Measurements from ENCODE around the gene GDF2.

Gene GDF2

GRCh38 chr10:47331491-47331890, 9.2 kb downstream of the GDF2 start:
- H3K79me2 ChIP-seq (ENCODE audit: insufficient read depth, low read length), result no peaks in the 10 kb centered on the region
- ATAC-seq (ENCODE audit: insufficient read depth, low read depth) (no peak), DNase-seq (no peak)
- H3K4me3 ChIP-seq (ENCODE audit: low read depth in 1 of 2, low read length in 2 of 2), result no peak overlapping the region
- H3K4me2 ChIP-seq (ENCODE audit: insufficient read depth, low read length), result no peak overlapping the region
- H3K9ac ChIP-seq (ENCODE audit: low read depth, low read length), result no peak overlapping the region
- H4K20me1 ChIP-seq (ENCODE audit: insufficient read depth, low read length), result peaks cover 5% of the 10 kb centered on the region; the same call in 1 of the 2 replicates
- H3K36me3 ChIP-seq (ENCODE audit: insufficient read depth, low read length), result no peaks in the 10 kb centered on the region
- H3K27ac ChIP-seq (ENCODE audit: low read length), result no peak overlapping the region
- TF ChIP-seq CTCF (IDR thresholded peaks at IDR 0.05; ENCODE audit: borderline replicate concordance, extremely low read depth, low read length, poor library complexity, severe bottlenecking) (no peak), EZH2 (IDR thresholded peaks at IDR 0.05; ENCODE audit: borderline replicate concordance, low read depth, low read length, severe bottlenecking) (no peak)
- H3K27me3 ChIP-seq (ENCODE audit: insufficient read depth, low read length, poor library complexity), result peaks cover 12% of the 10 kb centered on the region
- no peaks in the 10 kb centered on the region for H3K4me1 ChIP-seq (ENCODE audit: insufficient read depth, low read length)
- no peak overlapping the region for H2AFZ ChIP-seq (ENCODE audit: low read depth, low read length)
- no peaks in the 10 kb centered on the region for H3K9me3 ChIP-seq (ENCODE audit: insufficient read depth, low read length, severe bottlenecking)

- H3K79me2 ChIP-seq (ENCODE audit: insufficient read depth, low read length), result no peaks in the 10 kb centered on the region
- ATAC-seq (ENCODE audit: insufficient read depth, low read depth), result no peak
These were observed 9.7 kb downstream of the GDF2 start for GRCh38 chr10:47331954-47332353.

GRCh38 chr10:47332371-47332770, 10.1 kb downstream of the GDF2 start:
- Histone ChIP-seq H3K4me1 (ENCODE audit: insufficient read depth, low read length) (no peaks in the 10 kb centered on the region), H2AFZ (ENCODE audit: low read depth, low read length) (no peak overlapping the region), H3K4me2 (ENCODE audit: insufficient read depth, low read length) (no peak overlapping the region), H4K20me1 (ENCODE audit: insufficient read depth, low read length) (peaks cover 5% of the 10 kb centered on the region; the same call in 1 of the 2 replicates), H3K36me3 (ENCODE audit: insufficient read depth, low read length) (no peaks in the 10 kb centered on the region), H3K27ac (ENCODE audit: low read length) (no peak overlapping the region), H3K9ac (ENCODE audit: low read depth, low read length) (no peak overlapping the region), H3K4me3 (ENCODE audit: low read depth in 1 of 2, low read length in 2 of 2) (no peak overlapping the region), H3K79me2 (ENCODE audit: insufficient read depth, low read length) (no peaks in the 10 kb centered on the region), H3K9me3 (ENCODE audit: insufficient read depth, low read length, severe bottlenecking) (no peaks in the 10 kb centered on the region), H3K27me3 (ENCODE audit: insufficient read depth, low read length, poor library complexity) (peaks cover 12% of the 10 kb centered on the region)
- DNase-seq (no peak), ATAC-seq (ENCODE audit: insufficient read depth, low read depth) (no peak)
- no peak for TF ChIP-seq EZH2 (IDR thresholded peaks at IDR 0.05; ENCODE audit: borderline replicate concordance, low read depth, low read length, severe bottlenecking)
- no peak for TF ChIP-seq CTCF (IDR thresholded peaks at IDR 0.05; ENCODE audit: borderline replicate concordance, extremely low read depth, low read length, poor library complexity, severe bottlenecking)

More at GRCh38 chr10:47331954-47332353, 9.7 kb downstream of the GDF2 start:
- no peaks in the 10 kb centered on the region for H3K9me3 ChIP-seq (ENCODE audit: insufficient read depth, low read length, severe bottlenecking)
- peaks cover 12% of the 10 kb centered on the region for H3K27me3 ChIP-seq (ENCODE audit: insufficient read depth, low read length, poor library complexity)
- peaks cover 5% of the 10 kb centered on the region; the same call in 1 of the 2 replicates for H4K20me1 ChIP-seq (ENCODE audit: insufficient read depth, low read length)
- H3K4me3 ChIP-seq (ENCODE audit: low read depth in 1 of 2, low read length in 2 of 2), result no peak overlapping the region
- DNase-seq, result no peak
- H2AFZ ChIP-seq (ENCODE audit: low read depth, low read length), result no peak overlapping the region
- H3K4me2 ChIP-seq (ENCODE audit: insufficient read depth, low read length), result no peak overlapping the region
- no peak overlapping the region for H3K27ac ChIP-seq (ENCODE audit: low read length)
- H3K9ac ChIP-seq (ENCODE audit: low read depth, low read length), result no peak overlapping the region
- H3K36me3 ChIP-seq (ENCODE audit: insufficient read depth, low read length), result no peaks in the 10 kb centered on the region
- no peaks in the 10 kb centered on the region for H3K4me1 ChIP-seq (ENCODE audit: insufficient read depth, low read length)
- TF ChIP-seq CTCF (IDR thresholded peaks at IDR 0.05; ENCODE audit: borderline replicate concordance, extremely low read depth, low read length, poor library complexity, severe bottlenecking), result no peak
- TF ChIP-seq EZH2 (IDR thresholded peaks at IDR 0.05; ENCODE audit: borderline replicate concordance, low read depth, low read length, severe bottlenecking), result no peak

- Histone ChIP-seq H3K9ac (ENCODE audit: low read depth, low read length) (no peak overlapping the region), H3K4me1 (ENCODE audit: insufficient read depth, low read length) (no peaks in the 10 kb centered on the region), H3K27me3 (ENCODE audit: insufficient read depth, low read length, poor library complexity) (peaks cover 12% of the 10 kb centered on the region), H3K36me3 (ENCODE audit: insufficient read depth, low read length) (no peaks in the 10 kb centered on the region), H3K4me3 (ENCODE audit: low read depth in 1 of 2, low read length in 2 of 2) (no peak overlapping the region), H3K4me2 (ENCODE audit: insufficient read depth, low read length) (no peak overlapping the region), H3K9me3 (ENCODE audit: insufficient read depth, low read length, severe bottlenecking) (no peaks in the 10 kb centered on the region), H2AFZ (ENCODE audit: low read depth, low read length) (no peak overlapping the region), H3K27ac (ENCODE audit: low read length) (no peak overlapping the region), H3K79me2 (ENCODE audit: insufficient read depth, low read length) (no peaks in the 10 kb centered on the region), H4K20me1 (ENCODE audit: insufficient read depth, low read length) (peaks cover 5% of the 10 kb centered on the region; the same call in 1 of the 2 replicates)
- TF ChIP-seq EZH2 (IDR thresholded peaks at IDR 0.05; ENCODE audit: borderline replicate concordance, low read depth, low read length, severe bottlenecking) (no peak), CTCF (IDR thresholded peaks at IDR 0.05; ENCODE audit: borderline replicate concordance, extremely low read depth, low read length, poor library complexity, severe bottlenecking) (no peak)
- DNase-seq, result no peak
- ATAC-seq (ENCODE audit: insufficient read depth, low read depth), result no peak
These were observed 10.7 kb downstream of the GDF2 start for GRCh38 chr10:47332946-47333345.

All from DND-41 (cell line).